AG04449 (cell line): ENCODE results near the gene TSG101.

Source experiments
- CTCF ChIA-PET: fragments of 350-600 bp; formaldehyde crosslinking; extraction: SDS; loops from one replicate; lab custom pipeline; 2021; ENCODE audit warnings: antibody characterized with exemption; lab: Yijun Ruan, JAX
- POLR2A ChIA-PET: fragments of 400-600, 350-600 bp; formaldehyde crosslinking; extraction: SDS; loops from one replicate; lab custom pipeline; 2020; ENCODE audit warnings: antibody characterized with exemption, inconsistent platforms; lab: Yijun Ruan, JAX
- DNase-seq: peaks from one replicate; pipeline ENCODE4 v3.0.0-alpha.2; 2010; ENCODE audit warnings: low read depth, low spot score
- H3K4me3 ChIP-seq: 2 replicates; pipeline ENCODE4 v1.5.1; 2011; ENCODE audit warnings: low read depth, mild to moderate bottlenecking, control low read depth, low read length
- CTCF ChIP-seq: IDR thresholded peaks from one replicate; pipeline ENCODE4 v1.5.1; 2011; ENCODE audit warnings: mild to moderate bottlenecking, moderate library complexity, low read length, control low read depth, inconsistent platforms; ENCODE audit not compliant: insufficient read depth; ENCODE audit errors: missing control alignments

The TSG101 gene

GRCh38 chr11:18563090-18563730 is 36.5 kb upstream of the TSG101 start:
- H3K4me3 ChIP-seq: no peak overlapping the region
- no peak for TF ChIP-seq CTCF
- ChIA-PET CTCF (interaction anchor here (0.7 to 1.2 kb wide), 2 partner anchors 23 to 168 kb away, joined by 3 to 7 read pairs; no protein-coding TSS in a partner anchor), POLR2A (no interaction called here)
- no peak for DNase-seq

- no peak for TF ChIP-seq CTCF
- ChIA-PET CTCF (interaction anchor here (1.2 to 1.3 kb wide), 2 partner anchors 183 to 186 kb away, joined by 3 read pairs; no protein-coding TSS in a partner anchor), POLR2A (no interaction called here)
- no peak overlapping the region for H3K4me3 ChIP-seq
- DNase-seq: no peak
These were observed 21.3 kb upstream of the TSG101 start for GRCh38 chr11:18548001-18548400.

- H3K4me3 ChIP-seq: no peak overlapping the region
- peak; percentile 14 for TF ChIP-seq CTCF
- ChIA-PET CTCF (interaction anchor here (0.9 to 3.4 kb wide), 22 partner anchors 8 to 424 kb away, joined by 3 to 28 read pairs (median 4); partner anchors contain the start of gene TSG101), POLR2A (no interaction called here)
- DNase-seq: no peak
These were observed 13.7 kb upstream of the TSG101 start for GRCh38 chr11:18540207-18541009.

GRCh38 chr11:18536209-18536608 is 9.5 kb upstream of the TSG101 start:
- ChIA-PET POLR2A (no interaction called here), CTCF (interaction anchor here (1.1 to 1.6 kb wide), 3 partner anchors 9 to 196 kb away, joined by 3 to 4 read pairs (median 3); partner anchors contain the start of gene TSG101)
- DNase-seq: no peak
- H3K4me3 ChIP-seq: no peak overlapping the region
- no peak for TF ChIP-seq CTCF

GRCh38 chr11:18534245-18534644 is 7.5 kb upstream of the TSG101 start:
- TF ChIP-seq CTCF: no peak
- CTCF ChIA-PET: interaction anchor here (0.5 to 1.5 kb wide), 3 partner anchors 19 to 290 kb away, joined by 4 to 5 read pairs (median 4); no protein-coding TSS in a partner anchor
- no peak for DNase-seq
- POLR2A ChIA-PET: no interaction called here
- no peak overlapping the region for H3K4me3 ChIP-seq

GRCh38 chr11:18533365-18533764 is 6.6 kb upstream of the TSG101 start:
- DNase-seq: no peak
- no peak for TF ChIP-seq CTCF
- CTCF ChIA-PET: no interaction called here
- H3K4me3 ChIP-seq: no peak overlapping the region
- POLR2A ChIA-PET: interaction anchor here (0.6 kb wide), 1 partner anchor 521 kb away, joined by 3 read pairs; no protein-coding TSS in a partner anchor
